WTC11 (cell line): ENCODE data around the gene MAGOH.

Experiments
- CREB1 ChIP-seq: sonication (generic); formaldehyde crosslinking; IDR thresholded peaks from 2 replicates; pipeline ENCODE4 v1.8.0; 2023; ENCODE audit warnings: mild to moderate bottlenecking, missing genetic modification reagents
- NR3C1 ChIP-seq: sonication (generic); formaldehyde crosslinking; conservative IDR thresholded peaks from 2 replicates; pipeline ENCODE4 v1.8.1; 2023; ENCODE audit warnings: low read depth, mild to moderate bottlenecking, missing genetic modification reagents
- SOX15 ChIP-seq: fragments of 250-450 bp; sonication (Bioruptor Pico); IDR thresholded peaks from 2 replicates; pipeline ENCODE4 v1.9.0; 2021; ENCODE audit warnings: mild to moderate bottlenecking
- SP1 ChIP-seq: sonication (generic); formaldehyde crosslinking; conservative IDR thresholded peaks from 2 replicates; pipeline ENCODE4 v1.8.1; 2022; ENCODE audit warnings: missing genetic modification reagents
- TEAD1 ChIP-seq: sonication (generic); formaldehyde crosslinking; IDR thresholded peaks from 2 replicates; pipeline ENCODE4 v1.8.0; 2022; ENCODE audit warnings: mild to moderate bottlenecking, missing genetic modification reagents
- ZNF121 ChIP-seq: sonication (generic); formaldehyde crosslinking; IDR thresholded peaks from 2 replicates; pipeline ENCODE4 v1.8.0; 2023; ENCODE audit warnings: missing genetic modification reagents
- TF ChIP-seq, protein P1 (sequence below): sonication (generic); formaldehyde crosslinking; IDR thresholded peaks from 2 replicates; pipeline ENCODE4 v1.8.1; 2022; ENCODE audit warnings: mild to moderate bottlenecking, missing genetic modification reagents, moderate library complexity, borderline replicate concordance
- TF ChIP-seq, protein P2 (sequence below): fragments of 200-600 bp; IDR thresholded peaks from 2 replicates; pipeline ENCODE4 v1.8.0; 2022; ENCODE audit warnings: antibody characterized with exemption
- TF ChIP-seq, protein P3 (sequence below): sonication (generic); formaldehyde crosslinking; conservative IDR thresholded peaks from 2 replicates; pipeline ENCODE4 v1.8.1; 2022; ENCODE audit warnings: mild to moderate bottlenecking, missing genetic modification reagents
- TF ChIP-seq, protein P4 (sequence below): fragments of 250-450 bp; sonication (Bioruptor Pico); IDR thresholded peaks from 2 replicates; pipeline ENCODE4 v2.1.2; 2022; ENCODE audit warnings: mild to moderate bottlenecking, moderate library complexity
- TF ChIP-seq, protein P5 (sequence below): sonication (generic); formaldehyde crosslinking; IDR thresholded peaks from 2 replicates; pipeline ENCODE4 v1.8.1; 2023; ENCODE audit warnings: mild to moderate bottlenecking, missing genetic modification reagents, borderline replicate concordance
- TF ChIP-seq, protein P6 (sequence below): sonication (generic); formaldehyde crosslinking; IDR thresholded peaks from 2 replicates; pipeline ENCODE4 v1.8.1; 2022; ENCODE audit warnings: low read depth, mild to moderate bottlenecking, moderate library complexity, missing genetic modification reagents, borderline replicate concordance
- TF ChIP-seq, protein P7 (sequence below): sonication (generic); formaldehyde crosslinking; IDR thresholded peaks from 2 replicates; pipeline ENCODE4 v1.8.1; 2023; ENCODE audit warnings: mild to moderate bottlenecking, missing genetic modification reagents, moderate library complexity
- TF ChIP-seq, protein P8 (sequence below): sonication (generic); formaldehyde crosslinking; IDR thresholded peaks from 2 replicates; pipeline ENCODE4 v1.8.0; 2022; ENCODE audit warnings: mild to moderate bottlenecking, missing genetic modification reagents

DNA sequence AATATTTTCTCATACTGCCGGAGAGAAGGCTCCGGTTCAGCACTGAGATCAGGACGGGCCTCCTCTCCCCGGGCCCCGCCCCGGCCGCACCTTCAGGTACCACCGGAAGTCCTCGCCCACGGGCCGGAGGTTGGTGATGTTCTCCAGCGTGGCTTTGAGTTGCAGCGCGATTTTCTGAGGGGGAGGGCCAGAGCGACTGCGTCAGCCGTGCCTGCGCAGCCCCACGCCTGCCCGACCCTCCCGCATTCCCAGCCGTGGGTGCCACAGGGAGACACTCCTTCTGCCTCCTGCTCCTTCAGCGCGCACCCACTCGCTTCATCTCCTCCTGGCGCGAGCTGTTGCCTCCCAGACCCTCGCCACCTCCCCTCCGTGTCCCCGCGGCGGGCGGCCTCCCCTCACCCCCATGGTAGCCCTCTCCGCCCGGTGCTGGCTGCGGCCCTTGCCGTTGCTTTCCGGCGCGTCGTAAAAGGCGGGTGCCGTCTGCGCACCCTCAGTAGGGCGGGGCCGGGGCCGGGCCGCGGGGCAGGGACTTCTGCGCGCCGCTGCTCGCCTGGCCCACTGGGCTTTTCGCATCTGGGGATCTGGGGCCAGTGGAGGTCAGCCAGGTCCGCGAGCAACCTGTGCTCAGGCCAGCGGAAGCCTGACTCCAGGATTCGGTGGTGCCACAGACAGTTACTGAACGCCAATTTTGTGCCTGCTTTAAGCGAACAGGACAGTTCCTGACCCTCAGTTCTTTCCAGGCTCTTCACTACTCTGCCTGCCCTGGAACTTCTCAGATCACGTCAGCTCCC lies 18.0 kb downstream of the MAGOH start, which contains the start of gene CZIB:
- TF ChIP-seq, protein P1, sequence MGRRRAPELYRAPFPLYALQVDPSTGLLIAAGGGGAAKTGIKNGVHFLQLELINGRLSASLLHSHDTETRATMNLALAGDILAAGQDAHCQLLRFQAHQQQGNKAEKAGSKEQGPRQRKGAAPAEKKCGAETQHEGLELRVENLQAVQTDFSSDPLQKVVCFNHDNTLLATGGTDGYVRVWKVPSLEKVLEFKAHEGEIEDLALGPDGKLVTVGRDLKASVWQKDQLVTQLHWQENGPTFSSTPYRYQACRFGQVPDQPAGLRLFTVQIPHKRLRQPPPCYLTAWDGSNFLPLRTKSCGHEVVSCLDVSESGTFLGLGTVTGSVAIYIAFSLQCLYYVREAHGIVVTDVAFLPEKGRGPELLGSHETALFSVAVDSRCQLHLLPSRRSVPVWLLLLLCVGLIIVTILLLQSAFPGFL (CRISPR knock-in tag) = no peak
- TF ChIP-seq TEAD1 (CRISPR knock-in tag) = peak; percentile 80; the same call in 1 of the 2 replicates
- TF ChIP-seq ZNF121 (CRISPR knock-in tag) = 0 out of 2 replicates have a peak, but pooled peaks have one; percentile 22
- TF ChIP-seq, protein P2, sequence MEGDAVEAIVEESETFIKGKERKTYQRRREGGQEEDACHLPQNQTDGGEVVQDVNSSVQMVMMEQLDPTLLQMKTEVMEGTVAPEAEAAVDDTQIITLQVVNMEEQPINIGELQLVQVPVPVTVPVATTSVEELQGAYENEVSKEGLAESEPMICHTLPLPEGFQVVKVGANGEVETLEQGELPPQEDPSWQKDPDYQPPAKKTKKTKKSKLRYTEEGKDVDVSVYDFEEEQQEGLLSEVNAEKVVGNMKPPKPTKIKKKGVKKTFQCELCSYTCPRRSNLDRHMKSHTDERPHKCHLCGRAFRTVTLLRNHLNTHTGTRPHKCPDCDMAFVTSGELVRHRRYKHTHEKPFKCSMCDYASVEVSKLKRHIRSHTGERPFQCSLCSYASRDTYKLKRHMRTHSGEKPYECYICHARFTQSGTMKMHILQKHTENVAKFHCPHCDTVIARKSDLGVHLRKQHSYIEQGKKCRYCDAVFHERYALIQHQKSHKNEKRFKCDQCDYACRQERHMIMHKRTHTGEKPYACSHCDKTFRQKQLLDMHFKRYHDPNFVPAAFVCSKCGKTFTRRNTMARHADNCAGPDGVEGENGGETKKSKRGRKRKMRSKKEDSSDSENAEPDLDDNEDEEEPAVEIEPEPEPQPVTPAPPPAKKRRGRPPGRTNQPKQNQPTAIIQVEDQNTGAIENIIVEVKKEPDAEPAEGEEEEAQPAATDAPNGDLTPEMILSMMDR = no peak
- TF ChIP-seq, protein P3, sequence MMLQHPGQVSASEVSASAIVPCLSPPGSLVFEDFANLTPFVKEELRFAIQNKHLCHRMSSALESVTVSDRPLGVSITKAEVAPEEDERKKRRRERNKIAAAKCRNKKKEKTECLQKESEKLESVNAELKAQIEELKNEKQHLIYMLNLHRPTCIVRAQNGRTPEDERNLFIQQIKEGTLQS (CRISPR knock-in tag) = no peak
- TF ChIP-seq, protein P4, sequence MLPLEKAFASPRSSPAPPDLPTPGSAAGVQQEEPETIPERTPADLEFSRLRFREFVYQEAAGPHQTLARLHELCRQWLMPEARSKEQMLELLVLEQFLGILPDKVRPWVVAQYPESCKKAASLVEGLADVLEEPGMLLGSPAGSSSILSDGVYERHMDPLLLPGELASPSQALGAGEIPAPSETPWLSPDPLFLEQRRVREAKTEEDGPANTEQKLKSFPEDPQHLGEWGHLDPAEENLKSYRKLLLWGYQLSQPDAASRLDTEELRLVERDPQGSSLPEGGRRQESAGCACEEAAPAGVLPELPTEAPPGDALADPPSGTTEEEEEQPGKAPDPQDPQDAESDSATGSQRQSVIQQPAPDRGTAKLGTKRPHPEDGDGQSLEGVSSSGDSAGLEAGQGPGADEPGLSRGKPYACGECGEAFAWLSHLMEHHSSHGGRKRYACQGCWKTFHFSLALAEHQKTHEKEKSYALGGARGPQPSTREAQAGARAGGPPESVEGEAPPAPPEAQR = no peak
- TF ChIP-seq, protein P5, sequence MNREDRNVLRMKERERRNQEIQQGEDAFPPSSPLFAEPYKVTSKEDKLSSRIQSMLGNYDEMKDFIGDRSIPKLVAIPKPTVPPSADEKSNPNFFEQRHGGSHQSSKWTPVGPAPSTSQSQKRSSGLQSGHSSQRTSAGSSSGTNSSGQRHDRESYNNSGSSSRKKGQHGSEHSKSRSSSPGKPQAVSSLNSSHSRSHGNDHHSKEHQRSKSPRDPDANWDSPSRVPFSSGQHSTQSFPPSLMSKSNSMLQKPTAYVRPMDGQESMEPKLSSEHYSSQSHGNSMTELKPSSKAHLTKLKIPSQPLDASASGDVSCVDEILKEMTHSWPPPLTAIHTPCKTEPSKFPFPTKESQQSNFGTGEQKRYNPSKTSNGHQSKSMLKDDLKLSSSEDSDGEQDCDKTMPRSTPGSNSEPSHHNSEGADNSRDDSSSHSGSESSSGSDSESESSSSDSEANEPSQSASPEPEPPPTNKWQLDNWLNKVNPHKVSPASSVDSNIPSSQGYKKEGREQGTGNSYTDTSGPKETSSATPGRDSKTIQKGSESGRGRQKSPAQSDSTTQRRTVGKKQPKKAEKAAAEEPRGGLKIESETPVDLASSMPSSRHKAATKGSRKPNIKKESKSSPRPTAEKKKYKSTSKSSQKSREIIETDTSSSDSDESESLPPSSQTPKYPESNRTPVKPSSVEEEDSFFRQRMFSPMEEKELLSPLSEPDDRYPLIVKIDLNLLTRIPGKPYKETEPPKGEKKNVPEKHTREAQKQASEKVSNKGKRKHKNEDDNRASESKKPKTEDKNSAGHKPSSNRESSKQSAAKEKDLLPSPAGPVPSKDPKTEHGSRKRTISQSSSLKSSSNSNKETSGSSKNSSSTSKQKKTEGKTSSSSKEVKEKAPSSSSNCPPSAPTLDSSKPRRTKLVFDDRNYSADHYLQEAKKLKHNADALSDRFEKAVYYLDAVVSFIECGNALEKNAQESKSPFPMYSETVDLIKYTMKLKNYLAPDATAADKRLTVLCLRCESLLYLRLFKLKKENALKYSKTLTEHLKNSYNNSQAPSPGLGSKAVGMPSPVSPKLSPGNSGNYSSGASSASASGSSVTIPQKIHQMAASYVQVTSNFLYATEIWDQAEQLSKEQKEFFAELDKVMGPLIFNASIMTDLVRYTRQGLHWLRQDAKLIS = peak; percentile 78; the same call in 1 of the 2 replicates
- TF ChIP-seq, protein P6, sequence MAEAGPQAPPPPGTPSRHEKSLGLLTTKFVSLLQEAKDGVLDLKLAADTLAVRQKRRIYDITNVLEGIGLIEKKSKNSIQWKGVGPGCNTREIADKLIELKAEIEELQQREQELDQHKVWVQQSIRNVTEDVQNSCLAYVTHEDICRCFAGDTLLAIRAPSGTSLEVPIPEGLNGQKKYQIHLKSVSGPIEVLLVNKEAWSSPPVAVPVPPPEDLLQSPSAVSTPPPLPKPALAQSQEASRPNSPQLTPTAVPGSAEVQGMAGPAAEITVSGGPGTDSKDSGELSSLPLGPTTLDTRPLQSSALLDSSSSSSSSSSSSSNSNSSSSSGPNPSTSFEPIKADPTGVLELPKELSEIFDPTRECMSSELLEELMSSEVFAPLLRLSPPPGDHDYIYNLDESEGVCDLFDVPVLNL (CRISPR knock-in tag) = no peak
- TF ChIP-seq NR3C1 (CRISPR knock-in tag) = no peak
- TF ChIP-seq CREB1 (CRISPR knock-in tag) = no peak
- TF ChIP-seq, protein P7, sequence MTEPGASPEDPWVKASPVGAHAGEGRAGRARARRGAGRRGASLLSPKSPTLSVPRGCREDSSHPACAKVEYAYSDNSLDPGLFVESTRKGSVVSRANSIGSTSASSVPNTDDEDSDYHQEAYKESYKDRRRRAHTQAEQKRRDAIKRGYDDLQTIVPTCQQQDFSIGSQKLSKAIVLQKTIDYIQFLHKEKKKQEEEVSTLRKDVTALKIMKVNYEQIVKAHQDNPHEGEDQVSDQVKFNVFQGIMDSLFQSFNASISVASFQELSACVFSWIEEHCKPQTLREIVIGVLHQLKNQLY = 0 out of 2 replicates have a peak, but pooled peaks have one; percentile 66
- no peak for TF ChIP-seq SOX15 (CRISPR knock-in tag)
- TF ChIP-seq, protein P8, sequence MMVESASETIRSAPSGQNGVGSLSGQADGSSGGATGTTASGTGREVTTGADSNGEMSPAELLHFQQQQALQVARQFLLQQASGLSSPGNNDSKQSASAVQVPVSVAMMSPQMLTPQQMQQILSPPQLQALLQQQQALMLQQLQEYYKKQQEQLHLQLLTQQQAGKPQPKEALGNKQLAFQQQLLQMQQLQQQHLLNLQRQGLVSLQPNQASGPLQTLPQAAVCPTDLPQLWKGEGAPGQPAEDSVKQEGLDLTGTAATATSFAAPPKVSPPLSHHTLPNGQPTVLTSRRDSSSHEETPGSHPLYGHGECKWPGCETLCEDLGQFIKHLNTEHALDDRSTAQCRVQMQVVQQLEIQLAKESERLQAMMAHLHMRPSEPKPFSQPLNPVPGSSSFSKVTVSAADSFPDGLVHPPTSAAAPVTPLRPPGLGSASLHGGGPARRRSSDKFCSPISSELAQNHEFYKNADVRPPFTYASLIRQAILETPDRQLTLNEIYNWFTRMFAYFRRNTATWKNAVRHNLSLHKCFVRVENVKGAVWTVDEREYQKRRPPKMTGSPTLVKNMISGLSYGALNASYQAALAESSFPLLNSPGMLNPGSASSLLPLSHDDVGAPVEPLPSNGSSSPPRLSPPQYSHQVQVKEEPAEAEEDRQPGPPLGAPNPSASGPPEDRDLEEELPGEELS (CRISPR knock-in tag) = peak; percentile 55; the same call in 1 of the 2 replicates
- peak; percentile 89; the same call in 1 of the 2 replicates for TF ChIP-seq SP1 (CRISPR knock-in tag)
